Trophoblast cell (in vitro differentiated cells and primary cell): ENCODE results near the gene OR3A1.
"Not testable (repeated sequence)": the region's sequence is repeated elsewhere in the genome, so short reads cannot be mapped to it uniquely, and the experiment has no call there.

Experiments
- DNase-seq, 2 donors: peaks; one replicate each; pipeline ENCODE4 v3.0.0-alpha.2; 2016
- H2AFZ ChIP-seq: 2 replicates; pipeline ENCODE4 v1.6.1; 2013; ENCODE audit warnings: low read length, moderate library complexity, mild to moderate bottlenecking; ENCODE audit not compliant: insufficient read depth, poor library complexity
- H2AK5ac ChIP-seq: 2 replicates; pipeline ENCODE4 v1.6.1; 2013; ENCODE audit warnings: mild to moderate bottlenecking, low read length
- H2BK120ac ChIP-seq: 2 replicates; pipeline ENCODE4 v1.6.1; 2013; ENCODE audit warnings: low read length, mild to moderate bottlenecking, moderate library complexity; ENCODE audit not compliant: insufficient read depth, poor library complexity
- H2BK12ac ChIP-seq: 2 replicates; pipeline ENCODE4 v1.6.1; 2013; ENCODE audit warnings: mild to moderate bottlenecking, low read length, moderate library complexity
- H2BK5ac ChIP-seq: 2 replicates; pipeline ENCODE4 v1.6.1; 2013; ENCODE audit warnings: low read length, low read depth, moderate library complexity, mild to moderate bottlenecking; ENCODE audit not compliant: poor library complexity
- H3K14ac ChIP-seq: 2 replicates; pipeline ENCODE4 v1.6.1; 2013; ENCODE audit warnings: mild to moderate bottlenecking, low read length
- H3K18ac ChIP-seq: 2 replicates; pipeline ENCODE4 v1.6.1; 2013; ENCODE audit warnings: mild to moderate bottlenecking, low read length
- H3K23ac ChIP-seq: 2 replicates; pipeline ENCODE4 v1.6.1; 2013; ENCODE audit warnings: low read length
- H3K27ac ChIP-seq: 2 replicates; pipeline ENCODE4 v1.5.1; 2013; ENCODE audit warnings: low read depth, mild to moderate bottlenecking, inconsistent platforms, low read length, moderate library complexity
- H3K27me3 ChIP-seq: 2 replicates; pipeline ENCODE4 v1.6.1; 2013; ENCODE audit warnings: inconsistent platforms, mild to moderate bottlenecking, low read length, moderate library complexity; ENCODE audit not compliant: insufficient read depth
- H3K36me3 ChIP-seq, 2 experiments: 1 replicate in 1 of 2; 2 replicates in 1 of 2; pipeline ENCODE4 v1.6.1; 2013; ENCODE audit warnings: low read length in 2 of 2, mild to moderate bottlenecking in 2 of 2, moderate library complexity in 1 of 2; ENCODE audit not compliant: insufficient read depth in 2 of 2, control insufficient read depth in 1 of 2
- H3K4ac ChIP-seq: 2 replicates; pipeline ENCODE4 v1.6.1; 2013; ENCODE audit warnings: low read depth, mild to moderate bottlenecking, low read length, moderate library complexity
- H3K4me1 ChIP-seq, 2 experiments: 1 replicate in 1 of 2; 2 replicates in 1 of 2; pipeline ENCODE4 v1.6.1; 2013; ENCODE audit warnings: low read length in 2 of 2, mild to moderate bottlenecking in 2 of 2, moderate library complexity in 1 of 2; ENCODE audit not compliant: insufficient read depth in 2 of 2, control insufficient read depth in 1 of 2
- H3K4me2 ChIP-seq: 2 replicates; pipeline ENCODE4 v1.6.1; 2013; ENCODE audit warnings: inconsistent platforms, mild to moderate bottlenecking, low read length, moderate library complexity
- H3K4me3 ChIP-seq: 2 replicates; pipeline ENCODE4 v1.5.1; 2013; ENCODE audit warnings: mild to moderate bottlenecking, low read depth, low read length, inconsistent platforms
- H3K79me1 ChIP-seq: one replicate; pipeline ENCODE4 v1.6.1; 2013; ENCODE audit warnings: low read length
- H3K79me2 ChIP-seq: 2 replicates; pipeline ENCODE4 v1.6.1; 2013; ENCODE audit warnings: low read length, mild to moderate bottlenecking; ENCODE audit not compliant: control insufficient read depth, insufficient read depth, poor library complexity
- H3K9ac ChIP-seq: 2 replicates; pipeline ENCODE4 v1.6.1; 2013; ENCODE audit warnings: mild to moderate bottlenecking, low read length
- H3K9me3 ChIP-seq: 2 replicates; pipeline ENCODE4 v1.6.1; 2013; ENCODE audit warnings: low read depth, mild to moderate bottlenecking, control low read depth, inconsistent platforms, low read length; ENCODE audit not compliant: insufficient read depth
- H4K12ac ChIP-seq: 2 replicates; pipeline ENCODE4 v1.6.1; 2013; ENCODE audit warnings: low read depth, mild to moderate bottlenecking, low read length, moderate library complexity
- H4K8ac ChIP-seq: 2 replicates; pipeline ENCODE4 v1.6.1; 2013; ENCODE audit warnings: low read depth, mild to moderate bottlenecking, low read length, moderate library complexity
- H4K91ac ChIP-seq: one replicate; pipeline ENCODE4 v1.6.1; 2013; ENCODE audit warnings: low read depth, mild to moderate bottlenecking, low read length, moderate library complexity
- WGBS: extraction: QIAGEN DNeasy Blood & Tissue Kit; methylation state at CpG from one replicate; pipeline ENCODE4 v1.1.7; 2013; ENCODE audit warnings: missing lambda C conversion rate; ENCODE audit not compliant: insufficient read length, insufficient coverage; ENCODE audit errors: extremely low coverage; 5-methylcytosine and 5-hydroxymethylcytosine counted together

OR3A1 gene

DNA sequence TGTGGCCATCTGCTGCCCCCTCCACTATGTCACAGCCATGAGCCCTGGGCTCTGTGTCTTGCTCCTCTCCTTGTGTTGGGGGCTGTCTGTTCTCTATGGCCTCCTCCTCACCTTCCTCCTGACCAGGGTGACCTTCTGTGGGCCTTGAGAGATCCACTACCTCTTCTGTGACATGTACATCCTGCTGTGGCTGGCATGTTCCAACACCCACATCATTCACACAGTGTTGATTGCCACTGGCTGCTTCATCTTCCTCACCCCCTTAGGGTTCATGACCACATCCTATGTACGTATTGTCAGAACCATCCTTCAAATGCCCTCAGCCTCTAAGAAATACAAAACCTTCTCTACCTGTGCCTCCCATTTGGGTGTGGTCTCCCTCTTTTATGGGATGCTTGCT is 57.1 kb downstream of the OR3A1 start:
- H2BK12ac ChIP-seq, H3K27me3 ChIP-seq, H2BK5ac ChIP-seq, H4K91ac ChIP-seq, H2BK120ac ChIP-seq, DNase-seq, H3K23ac ChIP-seq, H3K36me3 ChIP-seq, H4K8ac ChIP-seq, H3K4ac ChIP-seq, H3K4me2 ChIP-seq, H3K18ac ChIP-seq, H3K9ac ChIP-seq, H3K4me3 ChIP-seq, H4K12ac ChIP-seq, H3K14ac ChIP-seq, H3K79me2 ChIP-seq, H2AK5ac ChIP-seq, H3K27ac ChIP-seq, H2AFZ ChIP-seq, H3K9me3 ChIP-seq, H3K4me1 ChIP-seq, H3K79me1 ChIP-seq: not testable (repeated sequence)
- no CpG with 5 or more reads among the region's 1 CpG for WGBS
